Stimulated activated CD8-positive, alpha-beta memory T cell treated with anti-CD3 and anti-CD28 coated beads, Interleukin-2, amount 100 ng/mL, for 48 hours (primary cell): ENCODE data around the gene MYMK.

Experiments used
- DNase-seq, 2 donors: peaks; one replicate each; pipeline ENCODE4 v3.0.0-alpha.2; 2020; ENCODE audit warnings: low read depth in 2 of 2

The MYMK gene

GRCh38 chr9:133485531-133486260 is 39.1 kb downstream of the MYMK start:
- DNase-seq = no peak

- no peak for DNase-seq
Measured at GRCh38 chr9:133484671-133485437, 39.9 kb downstream of the MYMK start.

GRCh38 chr9:133483611-133484010 is 41.1 kb downstream of the MYMK start:
- DNase-seq = no peak

- DNase-seq = peak; percentile 76 to 84
Measured at GRCh38 chr9:133478851-133479711, 45.7 kb downstream of the MYMK start, which contains the start of gene SLC2A6. Gene SLC2A6 (minus strand): TSS chr9:133479099. CDS start chr9:133479059, 40 bp downstream.

DNA sequence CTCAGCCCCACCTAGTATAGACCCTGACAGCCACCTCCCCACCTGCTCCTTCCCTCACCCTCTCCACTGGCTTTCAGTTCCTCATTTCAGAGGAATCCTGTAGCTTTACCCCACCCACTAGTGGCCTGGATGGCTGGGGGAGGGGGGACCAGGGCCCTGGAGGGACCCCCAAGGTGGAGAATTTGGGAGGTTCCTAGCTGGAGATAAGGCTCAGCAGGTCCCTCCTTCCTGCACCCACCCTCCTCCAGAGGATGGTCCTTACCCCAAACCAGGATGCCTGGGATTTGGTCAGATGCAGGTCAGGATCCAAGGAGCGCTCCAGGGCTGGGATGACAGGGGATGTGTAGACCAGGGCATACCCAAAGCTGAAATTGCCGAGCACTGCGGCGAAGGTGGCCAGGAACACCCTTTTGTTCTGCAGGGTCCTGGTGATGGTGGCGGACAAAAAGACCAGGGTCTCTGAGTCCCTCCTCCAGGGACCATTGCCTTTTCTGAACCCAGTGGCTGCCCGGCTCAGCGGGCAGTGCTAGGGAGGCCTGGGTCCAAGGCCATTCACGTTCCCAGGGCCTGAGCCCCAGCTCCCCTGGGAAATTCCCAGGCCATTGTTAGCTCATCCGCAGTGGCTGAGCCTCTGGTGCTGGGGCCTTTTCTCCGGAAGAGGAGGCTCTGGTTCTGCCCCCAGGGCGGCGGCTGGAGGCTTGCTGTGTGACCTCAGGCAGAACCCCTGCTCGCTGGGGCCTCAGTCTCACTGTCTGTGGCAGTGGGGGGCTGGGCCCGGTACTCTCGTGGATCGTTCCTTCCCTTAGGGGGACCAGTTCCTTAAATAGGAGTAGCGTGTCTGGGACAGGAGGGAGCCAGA is 46.5 kb downstream of the MYMK start:
- peak in 1 of 2 donors; percentile 13 for DNase-seq

DNA sequence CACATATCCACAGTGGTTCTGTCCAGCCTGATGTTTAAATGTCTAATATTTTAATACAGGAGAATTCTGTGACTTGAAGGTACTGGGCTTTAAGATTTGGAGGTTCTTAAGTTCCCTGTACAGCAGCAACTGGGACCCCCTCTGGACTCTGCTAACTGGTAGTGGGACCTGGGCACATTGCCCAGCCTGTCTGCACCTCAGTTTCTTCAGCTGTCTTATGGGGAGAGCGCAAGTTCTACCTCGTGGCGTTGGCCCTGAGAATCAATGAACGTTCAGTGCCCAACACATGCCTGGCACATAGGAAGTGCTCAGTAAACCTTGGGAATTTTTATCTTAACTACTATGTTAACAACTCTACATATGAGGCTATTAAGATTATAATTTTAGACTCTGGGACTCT is 47.3 kb downstream of the MYMK start:
- no peak for DNase-seq

- DNase-seq = no peak
Measured at GRCh38 chr9:133476941-133477340, 47.8 kb downstream of the MYMK start.

DNA sequence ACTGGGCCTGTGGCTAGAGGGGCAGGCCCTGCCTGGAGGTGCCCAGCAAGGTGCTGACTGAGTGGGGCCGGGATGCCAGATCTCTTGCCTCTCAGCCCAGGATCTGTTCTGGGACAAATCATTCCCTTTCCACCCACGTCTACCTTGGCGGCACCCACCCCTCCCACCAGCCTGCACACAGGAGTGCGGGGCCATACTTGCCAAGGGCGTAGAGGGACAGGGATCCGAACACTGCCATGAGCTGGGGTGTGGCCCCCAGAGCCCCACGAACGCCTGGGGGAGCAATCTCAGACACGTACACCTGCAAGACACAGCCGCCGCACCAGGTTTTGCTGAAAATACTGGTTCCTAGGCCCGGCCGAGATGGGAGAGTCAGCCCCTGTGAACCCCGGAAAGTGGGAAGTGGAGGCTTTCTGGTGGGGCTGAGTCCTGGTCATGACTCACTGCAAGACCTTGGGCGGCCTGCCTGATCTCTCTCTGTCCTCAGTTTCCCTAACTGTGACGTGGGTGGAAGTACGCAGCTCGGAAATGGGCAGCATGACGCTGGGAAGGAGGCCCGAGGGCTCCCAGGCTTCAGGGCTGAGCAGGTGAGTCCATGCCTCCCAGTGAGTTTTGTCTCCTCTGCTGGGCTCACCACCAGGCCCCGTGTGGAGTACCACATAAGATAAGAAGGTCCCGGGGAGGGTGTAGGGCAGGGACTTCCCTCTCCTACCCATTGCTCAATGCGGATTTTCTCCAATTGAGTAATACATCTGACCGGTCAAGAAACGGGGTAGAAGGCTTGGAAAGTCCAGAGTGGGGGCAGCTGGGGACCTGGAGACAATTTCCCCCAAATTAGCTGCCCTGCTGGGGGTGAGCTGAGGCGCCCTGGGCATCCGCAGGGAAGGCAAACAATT is 48.5 kb downstream of the MYMK start:
- DNase-seq = no peak

GRCh38 chr9:133475292-133476012 is 49.3 kb downstream of the MYMK start:
- DNase-seq = no peak

- no peak for DNase-seq
Measured at GRCh38 chr9:133474853-133475252, 49.9 kb downstream of the MYMK start.

DNA sequence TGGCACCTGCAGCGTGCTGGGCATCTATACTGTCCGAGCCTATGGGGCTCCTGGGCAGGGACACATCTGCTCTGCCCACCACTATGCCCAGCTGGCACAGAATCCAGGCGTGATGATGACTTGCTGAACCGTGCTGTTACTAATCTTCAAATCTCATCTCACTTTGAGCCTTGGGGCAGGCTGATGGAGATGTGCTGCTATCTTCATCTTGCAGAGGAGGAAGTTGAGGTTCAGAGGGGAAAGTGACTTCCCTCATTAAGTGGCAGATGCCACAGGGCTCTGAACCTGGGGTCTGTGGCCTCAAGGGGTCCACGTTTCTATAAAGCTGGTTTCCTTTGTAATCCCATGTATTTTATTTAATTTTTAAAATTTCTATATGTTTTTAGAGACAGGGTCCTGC is 50.5 kb downstream of the MYMK start:
- no peak for DNase-seq

GRCh38 chr9:133473743-133474142 is 51.0 kb downstream of the MYMK start:
- DNase-seq = no peak

GRCh38 chr9:133472753-133473378 is 51.9 kb downstream of the MYMK start:
- DNase-seq = no peak

- DNase-seq = no peak
Measured at GRCh38 chr9:133472277-133472645, 52.5 kb downstream of the MYMK start.

GRCh38 chr9:133471551-133472276 is 53.0 kb downstream of the MYMK start:
- no peak for DNase-seq

- no peak for DNase-seq
Measured at GRCh38 chr9:133470988-133471387, 53.8 kb downstream of the MYMK start.

DNA sequence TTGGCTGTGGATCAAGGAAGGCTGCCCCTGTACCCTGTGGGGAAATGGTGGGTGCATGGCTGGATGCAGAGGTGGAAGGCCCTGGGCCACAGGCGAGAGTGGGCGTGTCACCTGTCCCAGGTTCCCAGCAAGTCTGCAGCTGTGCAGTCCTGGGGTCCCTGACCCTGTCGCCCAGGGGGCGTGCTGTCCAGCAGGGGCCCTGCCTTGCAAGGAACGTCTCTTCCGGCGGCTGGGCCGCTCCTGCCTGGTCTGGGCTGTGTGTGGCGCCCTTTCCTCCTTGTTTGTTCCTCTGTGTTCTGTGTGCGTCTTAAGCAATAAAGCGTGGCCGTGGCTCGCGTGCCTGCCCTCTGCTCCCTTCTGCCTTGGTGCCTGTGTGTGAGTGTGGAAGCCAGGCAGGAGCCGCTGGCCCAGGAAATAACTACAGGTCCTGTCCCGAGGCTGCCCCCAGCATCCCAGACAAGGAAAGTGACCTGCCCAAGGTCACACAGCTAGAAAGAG is 54.3 kb downstream of the MYMK start:
- DNase-seq = no peak

- no peak for DNase-seq
Measured at GRCh38 chr9:133468777-133469421, 55.9 kb downstream of the MYMK start.
